Measurements from ENCODE around the gene WNT3. TPM values are rescaled to one million over a fixed set of nuclear protein-coding genes. Genes with fewer than 3 reads are reported as not detected.
"Not testable (repeated sequence)": the region's sequence is repeated elsewhere in the genome, so short reads cannot be mapped to it uniquely, and the experiment has no call there.

WNT3 gene
- total RNA-seq, 1 experiment from 2014 or later = 8.8 TPM

GRCh38 chr17:46795379-46795952, 23.0 kb downstream of the WNT3 start:
- intact Hi-C loops (cut with micrococcal nuclease; ENCODE audit: unreplicated experiment) = no loop called here
- Histone ChIP-seq H3K36me3 (ENCODE audit: control insufficient read depth, insufficient read depth, low read length) (no peaks in the 10 kb centered on the region), H3K4me1 (no peaks in the 10 kb centered on the region), H3K27me3 (replicated peaks; ENCODE audit: control insufficient read depth, insufficient read depth, low read length) (no peaks in the 10 kb centered on the region), H3K4me3 (ENCODE audit: low read depth, low read length) (no peak overlapping the region), H3K9me3 (no peaks in the 10 kb centered on the region)
- no peak for TF ChIP-seq CTCF (IDR thresholded peaks at IDR 0.05; ENCODE audit: insufficient read depth in 1 of 2, low read depth in 1 of 2, low read length in 1 of 2, severe bottlenecking in 1 of 2, unreplicated experiment in 1 of 2)
- DNase-seq = no peak
- Mint-ChIP-seq H3K36me3 (ENCODE audit: insufficient read depth, unreplicated experiment) (no peaks in the 10 kb centered on the region), H3K4me1 (ENCODE audit: low read depth, unreplicated experiment) (no peaks in the 10 kb centered on the region), H3K27me3 (ENCODE audit: insufficient read depth, unreplicated experiment) (peaks cover 3% of the 10 kb centered on the region), H3K9me3 (ENCODE audit: unreplicated experiment) (no peaks in the 10 kb centered on the region), H3K27ac (ENCODE audit: unreplicated experiment) (no peak overlapping the region), H3K4me3 (ENCODE audit: unreplicated experiment) (no peak overlapping the region)
- ChIA-PET POLR2A (no interaction called here), CTCF (no interaction called here)
- BruUV-seq (replicated peaks) = no TSS peak

GRCh38 chr17:46794318-46794717, 24.2 kb downstream of the WNT3 start:
- H3K36me3 ChIP-seq (ENCODE audit: control insufficient read depth, insufficient read depth, low read length) = no peaks in the 10 kb centered on the region
- no peaks in the 10 kb centered on the region for H3K27me3 ChIP-seq (replicated peaks; ENCODE audit: control insufficient read depth, insufficient read depth, low read length)
- H3K4me3 ChIP-seq (ENCODE audit: low read depth, low read length) = no peak overlapping the region
- Mint-ChIP-seq H3K9me3 (ENCODE audit: unreplicated experiment) (no peaks in the 10 kb centered on the region), H3K4me1 (ENCODE audit: low read depth, unreplicated experiment) (no peaks in the 10 kb centered on the region), H3K36me3 (ENCODE audit: insufficient read depth, unreplicated experiment) (no peaks in the 10 kb centered on the region), H3K4me3 (ENCODE audit: unreplicated experiment) (no peak overlapping the region), H3K27ac (ENCODE audit: unreplicated experiment) (no peak overlapping the region), H3K27me3 (ENCODE audit: insufficient read depth, unreplicated experiment) (peaks cover 3% of the 10 kb centered on the region)
- TF ChIP-seq CTCF (IDR thresholded peaks at IDR 0.05; ENCODE audit: insufficient read depth in 1 of 2, low read depth in 1 of 2, low read length in 1 of 2, severe bottlenecking in 1 of 2, unreplicated experiment in 1 of 2) = no peak
- ChIA-PET CTCF (interaction anchor here (0.8 kb wide), 1 partner anchor 8 kb away, joined by 4 read pairs; no protein-coding TSS in a partner anchor), POLR2A (no interaction called here)
- no peaks in the 10 kb centered on the region for H3K4me1 ChIP-seq
- BruUV-seq (replicated peaks) = no TSS peak
- intact Hi-C loops (cut with micrococcal nuclease; ENCODE audit: unreplicated experiment) = no loop called here
- no peak for DNase-seq
- no peaks in the 10 kb centered on the region for H3K9me3 ChIP-seq

- Mint-ChIP-seq H3K9me3 (ENCODE audit: unreplicated experiment) (no peaks in the 10 kb centered on the region), H3K27me3 (ENCODE audit: insufficient read depth, unreplicated experiment) (peaks cover 3% of the 10 kb centered on the region)
Observed at GRCh38 chr17:46793541-46793940, 25.0 kb downstream of the WNT3 start.

GRCh38 chr17:46793023-46793422, 25.5 kb downstream of the WNT3 start:
- POLR2A ChIA-PET; BruUV-seq (replicated peaks): not testable (repeated sequence)

More at GRCh38 chr17:46793541-46793940, 25.0 kb downstream of the WNT3 start:
- Histone ChIP-seq H3K4me1 (no peaks in the 10 kb centered on the region), H3K27me3 (replicated peaks; ENCODE audit: control insufficient read depth, insufficient read depth, low read length) (no peaks in the 10 kb centered on the region), H3K9me3 (no peaks in the 10 kb centered on the region), H3K36me3 (ENCODE audit: control insufficient read depth, insufficient read depth, low read length) (no peaks in the 10 kb centered on the region), H3K4me3 (ENCODE audit: low read depth, low read length) (no peak overlapping the region)
- no TSS peak for BruUV-seq (replicated peaks)
- intact Hi-C loops (cut with micrococcal nuclease; ENCODE audit: unreplicated experiment) = no loop called here
- no peak overlapping the region for H3K4me3 Mint-ChIP-seq (ENCODE audit: unreplicated experiment)
- H3K27ac Mint-ChIP-seq (ENCODE audit: unreplicated experiment) = no peak overlapping the region
- CTCF ChIA-PET = interaction anchor here (0.8 kb wide), 1 partner anchor 8 kb away, joined by 4 read pairs; no protein-coding TSS in a partner anchor
- H3K4me1 Mint-ChIP-seq (ENCODE audit: low read depth, unreplicated experiment) = no peaks in the 10 kb centered on the region
- no peak for TF ChIP-seq CTCF (IDR thresholded peaks at IDR 0.05; ENCODE audit: insufficient read depth in 1 of 2, low read depth in 1 of 2, low read length in 1 of 2, severe bottlenecking in 1 of 2, unreplicated experiment in 1 of 2)
- H3K36me3 Mint-ChIP-seq (ENCODE audit: insufficient read depth, unreplicated experiment) = no peaks in the 10 kb centered on the region
- POLR2A ChIA-PET = no interaction called here
- DNase-seq = no peak

More at GRCh38 chr17:46793023-46793422, 25.5 kb downstream of the WNT3 start:
- H3K27ac Mint-ChIP-seq (ENCODE audit: unreplicated experiment); H3K36me3 Mint-ChIP-seq (ENCODE audit: insufficient read depth, unreplicated experiment); DNase-seq; H3K27me3 ChIP-seq (replicated peaks; ENCODE audit: control insufficient read depth, insufficient read depth, low read length); H3K9me3 Mint-ChIP-seq (ENCODE audit: unreplicated experiment); intact Hi-C loops (cut with micrococcal nuclease; ENCODE audit: unreplicated experiment); H3K36me3 ChIP-seq (ENCODE audit: control insufficient read depth, insufficient read depth, low read length); H3K4me1 ChIP-seq; H3K4me3 ChIP-seq (ENCODE audit: low read depth, low read length); H3K27me3 Mint-ChIP-seq (ENCODE audit: insufficient read depth, unreplicated experiment); H3K9me3 ChIP-seq; H3K4me1 Mint-ChIP-seq (ENCODE audit: low read depth, unreplicated experiment); H3K4me3 Mint-ChIP-seq (ENCODE audit: unreplicated experiment): not testable (repeated sequence)
- CTCF ChIA-PET = interaction anchor here (0.6 kb wide), 1 partner anchor 506 kb away, joined by 5 read pairs; no protein-coding TSS in a partner anchor
